Glomerular endothelial cell (primary cell): ENCODE results near the gene DDX54. TPM values are rescaled to one million over a fixed set of nuclear protein-coding genes. Genes with fewer than 3 reads are reported as not detected.

Experiments
- DNase-seq: peaks from one replicate; pipeline ENCODE4 v3.0.0-alpha.2; 2011; ENCODE audit warnings: low read depth, low spot score; ENCODE audit errors: extremely low read depth
- total RNA-seq: library from RNA; depleted of rRNA; stranded (reverse); fragments of >200 nt; gene quantifications from 2 replicates; pipeline ENCODE4 v1.2.3, GENCODE V29; 2015

DDX54 gene
- total RNA-seq, 1 donor from 2014 or later = 57.5 TPM

DNA sequence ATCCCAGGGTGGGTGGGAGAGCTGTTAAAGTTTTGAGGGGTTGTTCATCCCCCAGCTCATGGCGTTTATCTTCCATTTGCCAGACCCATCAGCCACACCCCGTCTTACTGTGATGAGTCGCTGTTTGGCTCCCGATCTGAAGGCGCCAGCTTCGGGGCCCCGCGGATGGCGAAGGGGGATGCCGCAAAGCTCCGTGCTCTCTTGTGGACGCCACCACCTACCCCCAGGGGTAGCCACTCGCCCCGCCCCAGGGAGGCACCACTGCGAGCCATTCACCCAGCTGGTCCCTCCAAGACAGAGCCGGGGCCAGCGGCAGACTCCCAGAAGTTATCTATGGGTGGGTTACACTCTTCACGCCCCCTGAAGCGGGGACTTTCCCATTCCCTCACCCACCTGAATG is 5.9 kb upstream of the DDX54 start:
- no peak for DNase-seq

DNA sequence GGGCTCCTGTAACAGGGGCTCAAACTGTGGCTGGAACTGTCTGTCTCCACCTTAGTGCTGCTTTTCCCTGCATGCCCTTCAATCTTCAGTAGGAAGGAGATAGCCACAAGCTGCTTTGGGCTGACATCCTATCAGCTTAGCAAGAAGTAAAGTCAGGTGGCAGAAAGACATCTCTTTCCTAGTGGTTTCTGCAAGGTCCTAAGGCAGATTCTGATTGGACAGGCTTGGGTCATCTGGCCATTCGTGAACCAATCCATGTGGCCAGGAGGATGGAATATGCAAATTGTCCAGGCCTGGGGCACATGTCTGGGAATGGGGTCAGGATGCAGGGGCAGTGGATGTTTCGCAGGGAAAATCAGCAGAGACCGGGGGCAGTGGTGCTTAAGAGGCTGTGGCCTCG is 5.5 kb upstream of the DDX54 start:
- no peak for DNase-seq

- no peak for DNase-seq
Observed at GRCh38 chr12:113189361-113189760, 4.1 kb upstream of the DDX54 start.

DNA sequence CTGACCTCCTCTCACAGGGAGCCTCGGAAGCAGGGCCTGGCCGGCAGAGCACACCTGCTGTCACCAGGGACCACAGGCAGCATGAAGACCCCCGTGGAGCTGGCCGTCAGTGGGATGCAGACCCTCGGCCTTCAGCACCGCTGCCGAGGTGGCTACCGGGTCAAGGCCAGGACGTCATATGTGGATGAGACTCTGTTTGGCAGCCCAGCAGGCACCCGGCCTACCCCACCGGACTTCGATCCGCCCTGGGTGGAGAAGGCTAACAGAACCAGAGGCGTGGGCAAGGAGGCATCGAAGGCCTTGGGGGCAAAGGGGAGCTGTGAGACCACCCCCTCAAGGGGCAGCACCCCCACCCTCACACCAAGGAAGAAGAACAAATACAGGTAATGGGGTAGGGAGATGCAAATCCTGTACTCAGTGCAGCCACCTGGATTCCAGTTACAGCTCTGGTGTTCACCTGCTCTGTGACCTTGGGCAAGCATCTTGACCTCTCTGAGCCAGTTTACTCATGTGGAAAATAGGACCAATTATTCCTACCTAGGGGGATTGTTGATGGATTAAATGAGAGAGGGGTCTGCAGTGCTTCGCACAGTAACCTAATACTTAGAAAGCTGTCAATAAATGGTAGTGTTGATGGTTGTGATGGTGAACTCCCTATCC is 1.5 kb upstream of the DDX54 start:
- DNase-seq = no peak

DNA sequence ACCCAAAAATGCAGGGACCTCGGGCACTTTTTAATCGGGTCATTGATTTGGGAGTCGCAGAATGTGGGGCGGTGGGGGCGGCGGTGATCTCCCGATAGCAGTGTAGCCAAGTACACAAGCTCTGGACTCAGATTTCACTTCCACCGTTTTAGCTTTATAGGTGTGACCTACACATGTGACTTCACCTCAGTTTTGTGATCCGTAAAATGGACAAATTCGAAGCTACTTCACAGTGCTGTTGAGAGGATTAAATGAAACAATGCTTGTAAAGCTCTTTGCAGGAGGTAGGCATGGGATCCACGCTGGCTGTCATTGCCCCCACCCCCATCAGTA is 721 bp upstream of the DDX54 start:
- no peak for DNase-seq

DNA sequence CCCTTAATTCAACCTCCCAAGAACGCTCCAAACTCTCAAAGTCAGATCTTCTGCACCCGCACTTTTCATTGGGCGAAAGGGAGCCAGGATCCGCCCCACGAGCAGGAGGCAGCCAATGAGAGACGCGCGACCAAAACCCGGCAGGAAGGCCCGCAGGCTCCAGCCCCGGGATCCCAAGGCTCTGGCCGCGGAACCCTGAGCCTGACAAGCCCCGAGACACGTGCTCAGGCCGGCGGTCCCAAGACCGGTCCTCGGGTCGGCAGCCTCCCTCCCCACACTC is 438 bp downstream of the DDX54 start:
- DNase-seq = no peak

- no peak for DNase-seq
Observed at GRCh38 chr12:113184098-113184899, 979 bp downstream of the DDX54 start.

- no peak for DNase-seq
Observed at GRCh38 chr12:113183030-113183589, 2.2 kb downstream of the DDX54 start.

- DNase-seq = no peak
Observed at GRCh38 chr12:113181975-113182374, 3.3 kb downstream of the DDX54 start.

- DNase-seq = no peak
Observed at GRCh38 chr12:113180333-113180732, 4.9 kb downstream of the DDX54 start.

DNA sequence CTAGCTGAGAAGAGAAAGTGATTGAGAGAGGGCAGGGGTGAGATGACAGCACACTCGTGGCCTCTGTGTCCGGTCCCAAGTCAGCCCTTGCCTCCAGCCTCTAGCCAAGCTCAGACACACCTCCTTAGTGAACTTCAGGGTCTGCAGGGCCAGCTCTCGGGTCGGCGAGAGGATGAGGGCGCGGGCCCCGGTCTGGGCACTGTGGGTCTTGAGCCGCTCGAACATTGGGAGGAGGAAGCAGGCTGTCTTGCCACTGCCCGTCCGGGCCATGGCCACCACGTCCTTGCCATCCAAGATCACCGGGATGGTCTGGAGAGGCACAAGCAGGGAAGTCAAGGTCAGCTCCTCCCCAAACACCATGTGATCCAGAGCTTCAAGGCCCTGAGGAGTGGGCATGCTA is 6.3 kb downstream of the DDX54 start:
- DNase-seq = no peak

DNA sequence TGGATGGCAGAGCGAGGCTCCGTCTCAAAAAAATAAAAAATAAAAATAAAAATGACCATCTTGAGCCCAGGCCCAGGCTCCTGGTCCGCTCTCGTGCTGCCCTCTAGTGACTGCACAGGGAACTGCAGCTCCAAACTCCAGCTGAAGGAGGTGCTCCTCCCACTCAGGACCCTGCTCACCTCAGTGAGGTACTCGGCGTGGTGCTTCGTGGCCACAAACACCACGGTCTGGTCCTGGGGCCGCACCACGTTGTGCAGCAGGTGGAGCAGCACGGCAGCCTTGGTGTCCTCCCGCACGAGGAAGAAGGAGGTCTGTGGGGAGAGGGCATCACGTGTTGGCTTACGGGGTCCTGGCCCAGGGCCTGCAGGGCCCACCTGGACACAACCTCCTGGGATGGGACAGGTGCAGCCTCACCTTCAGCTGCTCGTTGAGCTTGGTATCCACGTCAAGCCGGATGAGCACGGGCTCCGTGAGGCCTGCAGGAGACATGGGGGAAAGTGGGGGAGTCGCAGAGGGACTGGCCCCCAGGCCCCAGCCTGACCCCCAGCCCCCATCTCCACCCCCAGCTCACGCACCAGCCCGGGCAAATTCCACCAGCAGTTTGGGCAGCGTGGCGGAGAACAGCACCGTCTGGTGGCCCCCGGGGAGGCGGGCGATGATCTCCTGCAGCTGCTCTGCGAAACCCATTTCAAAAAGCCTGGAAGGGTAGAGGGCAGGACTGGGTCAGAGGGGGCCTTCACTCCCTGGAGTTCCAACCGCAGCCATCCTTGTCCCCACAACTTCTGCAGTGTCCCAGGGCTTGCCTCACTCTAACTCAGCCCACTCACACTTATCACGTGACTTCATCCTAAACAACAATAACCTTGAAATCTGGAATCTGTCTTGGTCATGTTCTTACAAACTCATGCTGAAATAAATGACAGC is 10.6 kb downstream of the DDX54 start:
- no peak for DNase-seq

DNA sequence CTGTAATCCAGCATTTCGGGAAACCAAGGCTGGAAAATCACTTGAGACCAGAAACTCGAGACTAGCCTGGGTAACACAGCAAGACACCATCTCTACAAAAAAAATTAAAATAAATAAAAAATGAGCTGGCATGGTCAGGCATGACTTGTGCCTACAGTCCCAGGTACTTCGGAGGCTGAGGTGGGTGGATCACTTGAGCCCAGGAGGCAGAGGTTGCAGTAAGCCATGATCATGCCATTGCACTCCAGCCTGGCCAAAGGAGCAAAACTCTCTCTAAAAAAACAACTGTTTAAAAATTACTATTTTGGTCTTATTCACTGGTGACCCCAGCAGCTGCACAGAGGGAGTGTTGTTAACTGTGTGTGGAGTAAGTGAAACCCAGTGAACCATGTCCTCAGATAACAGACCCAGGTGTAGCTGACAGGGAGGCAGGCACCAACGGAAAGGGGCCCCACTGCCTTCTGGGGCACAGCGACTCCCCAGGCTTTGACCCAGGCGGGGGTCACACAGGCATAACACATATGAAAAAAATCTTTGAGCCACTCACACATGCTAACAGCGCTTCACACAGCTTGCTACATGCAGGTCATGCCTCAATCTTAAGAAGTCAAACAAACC is 12.1 kb downstream of the DDX54 start:
- DNase-seq = no peak

DNA sequence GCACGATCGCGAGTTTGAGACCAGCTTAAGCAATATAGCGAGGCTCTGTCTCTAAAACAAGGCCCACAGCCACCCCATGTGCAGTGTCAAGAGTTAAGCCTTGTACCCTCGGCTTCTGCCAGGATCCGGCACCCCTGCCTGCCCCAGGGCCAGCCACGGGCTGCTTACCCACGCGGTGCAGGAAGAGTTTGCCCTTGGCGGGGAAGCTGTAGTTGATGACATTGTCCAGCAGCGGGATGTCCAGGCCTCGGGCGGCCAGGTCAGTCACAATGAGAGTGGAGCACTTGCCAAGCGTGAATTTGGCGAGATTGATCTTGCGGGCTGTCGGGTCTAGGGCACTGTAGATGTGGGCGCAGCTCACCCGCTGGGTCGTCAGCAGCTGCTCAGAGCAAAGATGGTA is 13.1 kb downstream of the DDX54 start:
- no peak for DNase-seq

GRCh38 chr12:113171543-113171942 is 13.7 kb downstream of the DDX54 start:
- no peak for DNase-seq

DNA sequence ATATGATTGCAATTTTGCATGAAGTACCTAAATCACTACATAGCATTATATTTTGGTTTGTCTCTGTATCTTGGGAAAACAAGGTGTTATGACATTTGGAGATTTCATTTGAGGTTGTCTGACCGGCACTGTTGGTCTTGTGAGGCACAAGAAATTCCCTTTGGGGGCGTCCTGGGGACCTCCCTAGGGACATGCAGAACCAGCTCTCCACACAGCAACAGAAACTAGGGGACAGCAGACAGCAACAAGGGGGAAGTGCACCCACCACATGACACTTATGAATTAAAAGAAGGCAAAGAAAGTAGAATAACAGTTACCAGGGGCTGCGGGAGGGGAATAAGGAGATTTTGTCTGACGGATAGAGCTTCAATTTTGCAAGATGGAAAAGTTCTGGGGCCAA is 14.4 kb downstream of the DDX54 start:
- DNase-seq = no peak

DNA sequence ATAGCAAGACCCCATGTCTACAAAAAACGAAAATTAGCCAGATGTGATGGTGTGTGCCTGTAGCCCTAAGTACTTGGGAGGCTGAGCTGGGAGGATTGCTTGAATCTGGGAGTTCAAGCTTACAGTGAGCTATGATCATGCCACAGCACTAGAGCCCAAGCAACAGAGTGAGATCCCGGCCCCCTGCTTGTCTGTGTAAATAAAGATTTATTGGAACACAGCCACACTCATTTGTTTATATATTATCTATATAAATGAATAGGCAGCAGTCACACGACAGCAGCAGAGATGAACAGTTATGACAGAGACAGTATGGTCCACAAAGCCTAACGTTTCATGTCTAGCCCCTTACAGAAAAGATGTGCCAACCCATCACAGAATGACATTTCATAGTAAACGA is 14.8 kb downstream of the DDX54 start:
- no peak for DNase-seq

GRCh38 chr12:113169697-113170096 is 15.6 kb downstream of the DDX54 start:
- no peak for DNase-seq

GRCh38 chr12:113167868-113168267 is 17.4 kb downstream of the DDX54 start:
- no peak for DNase-seq

- DNase-seq = no peak
Observed at GRCh38 chr12:113165521-113166450, 19.5 kb downstream of the DDX54 start.
